NT2/D1 (cell line): ENCODE results near the gene NUTF2.

Experiments used
- YY1 ChIP-seq: IDR thresholded peaks from 2 replicates; pipeline ENCODE4 v1.6.1; 2011; ENCODE audit not compliant: insufficient read length, insufficient read depth
- ZNF274 ChIP-seq: IDR thresholded peaks from 2 replicates; pipeline ENCODE4 v1.6.1; 2011; ENCODE audit warnings: mild to moderate bottlenecking, low read depth, low read length

- TF ChIP-seq ZNF274 (no peak), YY1 (no peak)
Measured at GRCh38 chr16:67845291-67846062, 1.3 kb upstream of the NUTF2 start.
